HG02884 (cell line): ENCODE measurements around the gene RER1.

ENCODE experiments used
- ATAC-seq: cut with Tn5 transposase; IDR thresholded peaks from one replicate; pipeline ENCODE4 v1.9.1; 2021; ENCODE audit warnings: mild to moderate bottlenecking, moderate library complexity; ENCODE audit not compliant: unreplicated experiment

Gene RER1

GRCh38 chr1:2353551-2354438 is 37.8 kb upstream of the RER1 start:
- ATAC-seq, result no peak

DNA sequence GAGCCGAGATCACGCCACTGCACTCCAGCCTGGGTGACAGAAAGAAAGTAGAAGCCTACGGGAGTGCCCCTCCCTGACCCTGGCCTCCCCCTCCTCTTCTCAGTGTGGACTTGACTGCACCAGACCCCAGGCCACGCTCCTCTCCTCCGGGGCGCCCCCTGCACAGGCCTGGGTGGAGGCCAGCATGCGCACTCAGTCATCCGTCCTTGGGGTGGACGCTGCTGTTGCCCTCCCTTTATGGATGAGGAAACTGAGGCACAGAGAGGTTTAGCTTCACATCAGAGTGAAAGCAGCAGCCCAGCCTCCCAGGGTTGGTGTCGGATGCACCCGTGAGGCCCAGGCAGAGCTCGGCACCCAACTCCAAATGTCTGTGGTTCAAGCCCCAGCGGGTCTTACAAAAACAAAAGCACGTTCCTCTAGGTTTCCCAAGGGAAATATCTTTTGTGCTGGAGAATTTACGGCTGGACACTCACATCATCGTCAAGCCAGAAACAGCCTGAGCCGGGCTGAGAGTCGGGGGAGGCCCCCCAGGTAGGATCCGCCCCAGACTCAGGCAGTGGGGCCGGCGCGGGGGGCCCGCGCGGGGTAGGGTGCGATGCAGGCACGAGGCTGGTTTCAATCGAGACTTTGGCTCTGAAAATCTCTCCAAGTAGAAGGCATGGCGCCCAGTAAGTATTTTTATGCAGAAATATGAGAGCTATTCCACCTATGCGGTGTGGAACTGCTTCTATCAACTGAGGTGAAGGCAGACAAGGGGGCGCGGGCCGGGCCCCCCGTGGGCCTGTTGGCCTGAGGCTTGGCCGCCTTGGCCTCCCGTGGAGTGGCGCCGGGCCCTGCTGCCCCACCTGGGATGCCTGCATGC is 36.9 kb upstream of the RER1 start:
- ATAC-seq, result no peak

DNA sequence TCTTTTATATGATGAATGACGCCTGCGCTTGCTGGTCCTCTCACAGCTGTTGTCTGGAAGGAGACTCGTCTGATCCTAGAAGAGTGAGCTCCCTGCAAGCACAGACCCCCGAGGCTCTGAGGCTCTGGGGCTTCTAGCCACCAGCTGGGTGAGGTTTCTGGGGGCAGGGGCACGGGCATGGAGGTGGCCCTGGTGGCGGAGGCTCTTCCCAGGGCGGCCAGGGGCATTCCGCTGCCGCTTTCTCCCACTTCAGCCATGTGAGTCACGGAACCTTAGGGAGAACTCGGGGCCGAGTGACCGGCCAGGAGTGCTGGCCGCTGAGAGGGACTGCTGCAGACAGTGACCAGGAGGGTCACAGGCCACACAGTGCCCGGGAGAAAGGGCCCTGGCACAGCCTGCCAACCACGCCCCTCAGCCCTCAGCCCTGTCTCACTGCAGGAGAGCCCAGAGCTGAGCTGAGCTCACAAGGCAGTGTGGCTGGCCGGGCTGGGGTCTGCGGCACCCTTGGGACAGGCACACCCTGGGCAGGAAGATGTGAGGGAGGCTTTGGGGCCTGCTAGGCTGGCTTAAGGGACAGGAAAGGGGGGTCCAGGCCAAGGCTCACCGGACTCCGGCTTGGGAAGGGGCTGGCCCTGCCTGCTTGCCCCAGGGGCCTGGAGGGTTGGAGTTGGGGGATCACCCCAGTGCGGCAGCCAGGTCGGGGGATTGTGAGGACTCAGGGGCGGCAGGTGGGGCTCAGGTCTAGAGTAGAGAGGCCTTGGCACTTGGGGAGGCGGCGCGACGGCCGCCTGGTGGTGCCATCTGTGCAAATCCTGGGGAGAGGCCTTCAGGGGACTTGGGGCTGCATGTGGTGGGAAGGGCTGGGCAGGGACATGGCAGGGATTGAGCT is 36.0 kb upstream of the RER1 start:
- ATAC-seq, result no peak

DNA sequence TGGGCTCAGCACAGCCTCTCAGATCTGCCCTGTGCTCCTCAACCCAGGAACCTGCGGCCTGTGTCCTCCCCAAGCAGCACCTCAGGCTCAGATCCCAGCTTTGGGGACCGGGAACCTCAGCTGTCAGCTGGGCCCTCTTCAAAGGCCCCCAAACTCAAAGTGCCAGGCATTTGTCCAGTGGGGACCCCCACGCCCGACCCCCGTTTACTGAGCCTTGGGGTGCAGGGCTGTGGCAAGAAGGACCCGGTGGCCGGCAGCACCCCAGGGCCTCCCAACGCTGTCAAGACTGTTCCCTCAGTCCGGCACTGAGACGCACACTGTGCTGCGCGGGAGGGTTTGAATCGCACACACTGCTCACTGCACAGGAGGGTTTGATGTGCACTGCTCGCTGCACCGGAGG is 35.2 kb upstream of the RER1 start:
- ATAC-seq, result no peak

- no peak for ATAC-seq
Measured at GRCh38 chr1:2356911-2357845, 34.5 kb upstream of the RER1 start.

- ATAC-seq, result no peak
Measured at GRCh38 chr1:2358072-2358471, 33.6 kb upstream of the RER1 start.

- ATAC-seq, result no peak
Measured at GRCh38 chr1:2358651-2359640, 32.7 kb upstream of the RER1 start.

- ATAC-seq, result no peak
Measured at GRCh38 chr1:2360588-2361364, 30.9 kb upstream of the RER1 start.

DNA sequence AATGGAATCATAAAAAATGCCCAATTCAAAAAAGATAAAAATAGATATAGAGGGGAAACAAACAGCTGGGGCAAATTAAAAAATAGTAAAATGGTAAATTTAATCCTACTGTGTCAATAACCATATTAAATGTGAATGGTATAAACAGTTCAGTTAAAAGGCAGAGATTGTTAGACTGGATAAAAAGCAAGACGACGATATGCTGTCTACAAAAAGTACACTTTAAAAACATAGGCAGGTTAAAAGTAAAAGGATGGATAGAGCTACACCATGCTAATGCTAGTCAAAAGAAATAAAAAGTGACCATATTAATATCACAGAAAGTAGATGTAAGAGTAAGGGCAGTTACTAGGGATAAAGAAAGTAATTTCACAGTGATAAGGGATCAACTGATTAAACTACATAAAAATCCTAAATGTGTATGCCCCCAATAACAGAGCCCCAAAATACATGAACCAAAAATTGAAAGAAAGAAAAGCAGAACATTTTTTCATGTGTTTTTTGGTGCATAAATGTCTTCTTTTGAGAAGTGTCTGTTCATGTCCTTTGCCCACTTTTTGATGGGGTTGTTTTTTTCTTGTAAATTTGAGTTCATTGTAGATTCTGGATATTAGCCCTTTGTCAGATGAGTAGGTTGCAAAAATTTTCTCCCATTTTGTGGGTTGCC is 27.7 kb upstream of the RER1 start:
- ATAC-seq, result no peak

DNA sequence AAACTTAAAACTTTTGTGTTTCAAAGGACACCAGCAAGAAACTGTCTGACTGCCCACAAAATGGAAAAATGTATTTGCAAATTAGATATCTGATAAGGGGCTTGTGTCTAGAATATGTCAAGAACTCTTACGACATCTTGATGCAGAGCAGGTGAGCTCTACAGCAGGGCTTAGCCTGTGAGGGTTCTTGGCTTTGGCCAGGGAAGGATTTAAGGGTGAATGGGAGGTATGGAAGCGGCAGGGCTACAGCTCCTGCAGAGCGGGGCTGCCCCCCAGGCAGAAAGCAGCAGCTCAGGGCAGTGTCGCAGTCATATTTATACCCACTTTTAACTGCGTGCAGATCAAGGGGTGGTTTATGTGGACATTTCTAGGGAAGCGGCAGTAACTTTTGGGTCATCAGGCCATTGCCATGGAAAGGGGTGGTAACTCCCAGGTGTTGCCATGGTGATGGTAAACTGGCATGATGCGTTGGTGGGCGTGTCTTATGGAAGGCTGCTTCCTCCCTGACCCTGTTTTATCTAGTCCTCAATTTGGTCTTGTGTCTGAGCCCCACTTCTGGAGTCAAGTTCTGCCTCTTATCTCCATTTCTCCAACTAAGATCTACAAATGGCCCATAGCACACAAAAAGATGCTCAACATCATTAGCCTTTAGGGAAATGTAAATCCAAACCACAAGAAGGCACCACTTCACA is 23.4 kb upstream of the RER1 start:
- no peak for ATAC-seq

GRCh38 chr1:2372551-2373490 is 18.8 kb upstream of the RER1 start:
- no peak for ATAC-seq

GRCh38 chr1:2373551-2374251 is 17.9 kb upstream of the RER1 start:
- no peak for ATAC-seq

- ATAC-seq, result no peak
Measured at GRCh38 chr1:2374252-2375155, 17.1 kb upstream of the RER1 start.
